ENCODE results near the gene C19orf47.

The C19orf47 gene

DNA sequence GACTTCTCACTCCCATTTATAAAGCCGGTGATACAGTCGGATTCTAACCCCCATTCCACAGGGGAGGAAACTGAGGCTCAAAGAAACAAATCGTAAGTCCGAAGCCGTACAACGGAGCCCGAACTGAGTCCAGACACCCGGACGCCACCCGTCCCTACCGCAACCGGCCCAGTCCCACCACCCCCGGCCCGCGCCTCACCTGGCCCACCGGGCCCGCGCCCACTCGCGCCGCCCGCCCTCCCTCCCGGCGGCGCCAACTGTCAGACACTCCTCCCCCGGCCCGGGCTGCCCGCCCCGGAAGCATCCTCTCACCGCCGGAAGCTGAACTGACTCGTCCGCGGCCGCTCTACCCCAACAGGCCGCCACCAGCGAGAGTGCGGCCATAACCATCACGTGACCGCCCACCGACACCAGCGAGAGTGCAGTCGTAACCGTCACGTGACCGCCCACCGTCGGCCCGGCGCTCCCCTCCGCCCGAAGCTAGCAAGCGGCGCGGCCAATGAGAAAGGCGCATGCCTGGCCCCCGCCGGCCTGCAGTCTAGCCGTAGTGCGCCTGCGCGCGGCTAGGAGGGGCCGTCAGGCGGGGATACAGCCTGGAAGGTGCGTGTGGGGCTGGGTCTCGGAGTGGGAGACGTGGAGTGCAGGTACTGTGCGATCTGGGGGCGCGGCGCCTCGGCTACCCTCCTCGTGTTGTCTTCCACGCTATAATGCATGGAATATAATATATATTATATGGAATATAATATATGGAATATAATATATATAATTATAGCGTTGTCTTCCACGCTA lies at the start of gene C19orf47, which contains the start of gene PLD3:
Gene C19orf47 (minus strand): TSS at position 273 of the 789 bp plus-strand sequence. CDS start 6,540 bp downstream, outside the sequence.
Gene PLD3 (plus strand): TSS at position 571 of the 789 bp plus-strand sequence. CDS start 17,789 bp downstream, outside the sequence.
- Histone ChIP-seq H3K27ac (ENCODE audit: low read length) (no peak within 1 kb of the TSS), H3K36me3 (ENCODE audit: control insufficient read depth, insufficient read depth, low read length) (no peaks in the 10 kb centered on the region), H3K4me1 (ENCODE audit: control insufficient read depth, insufficient read depth, low read length) (no peaks in the 10 kb centered on the region), H3K4me3 (ENCODE audit: low read length) (peak within 1 kb of the TSS; percentile 73; the same call in 1 of the 2 replicates), H3K27me3 (ENCODE audit: control insufficient read depth, insufficient read depth, low read length) (no peaks in the 10 kb centered on the region), H3K9me3 (ENCODE audit: control insufficient read depth, insufficient read depth, low read length) (no peaks in the 10 kb centered on the region)
- WGBS (ENCODE audit: insufficient coverage, insufficient read length) = no CpG with 5 or more reads among the region's 77 CpGs
- peak; percentile 98 for DNase-seq (ENCODE audit: low read depth, low spot score)

DNA sequence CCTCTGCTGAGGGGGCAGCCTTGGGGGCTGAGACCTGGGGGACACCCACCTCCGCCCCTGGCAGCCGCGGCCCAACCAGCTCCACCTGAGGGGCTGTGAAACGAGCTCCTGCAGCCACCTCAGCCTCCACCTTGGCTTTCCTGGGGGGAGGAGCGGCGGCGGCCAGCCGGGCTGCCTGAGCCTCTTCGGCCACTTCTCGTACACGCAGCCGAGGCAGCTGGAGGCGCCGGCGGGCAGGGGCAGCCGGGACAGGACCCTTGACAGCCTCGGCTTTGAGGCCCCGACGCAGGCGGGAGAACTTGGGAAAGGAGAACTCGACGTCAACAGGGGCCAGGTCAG lies 49.3 kb upstream of the C19orf47 start:
- Histone ChIP-seq H3K9me3 (ENCODE audit: control insufficient read depth, insufficient read depth, low read length) (no peaks in the 10 kb centered on the region), H3K4me1 (ENCODE audit: control insufficient read depth, insufficient read depth, low read length) (peaks cover 5% of the 10 kb centered on the region), H3K36me3 (ENCODE audit: control insufficient read depth, insufficient read depth, low read length) (no peaks in the 10 kb centered on the region; the same call in 1 of the 2 replicates), H3K27me3 (ENCODE audit: control insufficient read depth, insufficient read depth, low read length) (no peaks in the 10 kb centered on the region), H3K4me3 (ENCODE audit: low read length) (no peak overlapping the region), H3K27ac (ENCODE audit: low read length) (no peak overlapping the region)
- no peak for DNase-seq (ENCODE audit: low read depth, low spot score)
- WGBS (ENCODE audit: insufficient coverage, insufficient read length) = no CpG with 5 or more reads among the region's 22 CpGs

- Histone ChIP-seq H3K36me3 (ENCODE audit: control insufficient read depth, insufficient read depth, low read length) (no peaks in the 10 kb centered on the region; the same call in 1 of the 2 replicates), H3K27me3 (ENCODE audit: control insufficient read depth, insufficient read depth, low read length) (no peaks in the 10 kb centered on the region), H3K4me3 (ENCODE audit: low read length) (no peak overlapping the region), H3K9me3 (ENCODE audit: control insufficient read depth, insufficient read depth, low read length) (no peaks in the 10 kb centered on the region), H3K27ac (ENCODE audit: low read length) (no peak overlapping the region), H3K4me1 (ENCODE audit: control insufficient read depth, insufficient read depth, low read length) (peaks cover 5% of the 10 kb centered on the region)
- WGBS (ENCODE audit: insufficient coverage, insufficient read length) = no CpG with 5 or more reads among the region's 20 CpGs
- no peak for DNase-seq (ENCODE audit: low read depth, low spot score)
These were observed 48.8 kb upstream of the C19orf47 start for GRCh38 chr19:40396886-40397567.

DNA sequence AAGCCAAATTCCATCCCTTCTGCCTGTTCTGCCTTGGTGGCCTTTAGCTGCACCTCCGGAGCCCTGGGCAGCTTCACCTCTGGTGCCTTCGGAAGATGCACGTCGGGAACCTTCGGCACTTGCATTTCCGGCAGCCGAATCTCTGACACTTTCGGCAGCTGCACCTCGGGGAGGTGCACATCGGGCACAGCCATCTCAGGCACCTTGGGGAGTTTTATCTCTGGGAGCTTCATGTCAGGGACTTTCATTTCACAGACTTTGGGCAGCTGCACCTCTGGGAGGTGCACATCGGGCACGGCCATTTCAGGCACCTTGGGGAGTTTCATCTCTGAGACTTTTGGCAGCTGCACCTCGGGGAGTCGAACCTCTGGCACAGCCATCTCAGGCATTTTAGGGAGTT lies 47.8 kb upstream of the C19orf47 start:
- no peaks in the 10 kb centered on the region for H3K9me3 ChIP-seq (ENCODE audit: control insufficient read depth, insufficient read depth, low read length)
- DNase-seq (ENCODE audit: low read depth, low spot score) = no peak
- H3K36me3 ChIP-seq (ENCODE audit: control insufficient read depth, insufficient read depth, low read length) = no peaks in the 10 kb centered on the region; the same call in 1 of the 2 replicates
- H3K27ac ChIP-seq (ENCODE audit: low read length) = no peak overlapping the region
- H3K27me3 ChIP-seq (ENCODE audit: control insufficient read depth, insufficient read depth, low read length) = no peaks in the 10 kb centered on the region
- WGBS (ENCODE audit: insufficient coverage, insufficient read length) = no CpG with 5 or more reads among the region's 14 CpGs
- H3K4me3 ChIP-seq (ENCODE audit: low read length) = no peak overlapping the region
- H3K4me1 ChIP-seq (ENCODE audit: control insufficient read depth, insufficient read depth, low read length) = peaks cover 5% of the 10 kb centered on the region

DNA sequence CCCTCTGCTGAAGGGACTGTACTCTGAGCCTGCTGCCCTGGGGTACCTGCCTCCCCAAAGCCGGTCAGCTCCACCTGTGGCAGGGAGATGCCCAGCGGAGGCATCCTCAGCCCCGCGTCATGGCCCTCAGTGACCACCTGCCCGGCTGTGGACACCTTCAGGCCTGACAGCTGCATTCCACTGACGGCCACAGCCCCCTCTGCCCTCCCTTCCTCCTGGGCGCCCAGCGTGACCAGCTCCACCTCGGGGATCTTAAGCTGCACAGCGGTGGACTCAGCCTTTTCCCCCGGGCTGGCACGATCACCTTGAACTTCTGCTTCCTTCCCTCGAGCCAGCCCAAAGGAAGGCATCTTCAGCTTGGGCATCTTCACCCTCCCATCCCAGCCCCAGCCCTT lies 46.6 kb upstream of the C19orf47 start:
- DNase-seq (ENCODE audit: low read depth, low spot score) = no peak
- H3K36me3 ChIP-seq (ENCODE audit: control insufficient read depth, insufficient read depth, low read length) = no peaks in the 10 kb centered on the region; the same call in 1 of the 2 replicates
- H3K27me3 ChIP-seq (ENCODE audit: control insufficient read depth, insufficient read depth, low read length) = no peaks in the 10 kb centered on the region
- no peak overlapping the region for H3K27ac ChIP-seq (ENCODE audit: low read length)
- peaks cover 5% of the 10 kb centered on the region for H3K4me1 ChIP-seq (ENCODE audit: control insufficient read depth, insufficient read depth, low read length)
- no CpG with 5 or more reads among the region's 13 CpGs for WGBS (ENCODE audit: insufficient coverage, insufficient read length)
- H3K4me3 ChIP-seq (ENCODE audit: low read length) = no peak overlapping the region
- H3K9me3 ChIP-seq (ENCODE audit: control insufficient read depth, insufficient read depth, low read length) = no peaks in the 10 kb centered on the region

- DNase-seq (ENCODE audit: low read depth, low spot score) = no peak
- no CpG with 5 or more reads among the region's 41 CpGs for WGBS (ENCODE audit: insufficient coverage, insufficient read length)
- H3K27ac ChIP-seq (ENCODE audit: low read length) = no peak overlapping the region
These were observed 46.0 kb upstream of the C19orf47 start for GRCh38 chr19:40393894-40394815.

DNA sequence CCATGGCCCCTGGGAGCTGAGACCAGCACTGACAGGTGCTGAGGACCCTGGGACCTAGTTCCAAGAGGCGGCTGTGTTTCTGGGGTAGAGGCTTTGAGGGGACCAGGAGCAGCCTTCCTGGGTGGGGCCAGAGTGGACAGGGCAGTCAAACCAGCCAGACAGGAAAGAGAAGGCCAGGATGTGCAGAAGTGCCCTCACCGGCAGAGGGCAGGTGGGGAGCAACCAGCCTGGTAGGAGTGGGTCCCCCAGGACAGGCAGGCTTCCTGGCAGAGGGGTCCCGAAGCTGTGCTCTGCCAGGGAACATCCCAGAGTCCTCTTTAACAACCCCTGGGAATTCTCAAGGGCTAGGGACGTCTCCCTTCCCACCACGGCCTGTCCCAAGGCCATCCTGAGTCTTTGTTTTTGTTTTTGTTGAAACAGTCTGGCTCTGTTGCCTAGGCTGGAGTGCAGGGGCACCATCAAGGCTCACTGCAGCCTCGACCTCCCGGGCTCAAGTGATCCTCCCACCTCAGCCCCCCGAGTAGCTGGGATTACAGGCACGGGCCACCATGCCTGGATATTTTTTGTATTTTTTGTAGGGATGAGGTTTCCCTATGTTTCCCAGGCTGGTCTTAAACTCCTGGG lies 44.8 kb upstream of the C19orf47 start:
- H3K27ac ChIP-seq (ENCODE audit: low read length) = no peak overlapping the region
- no peaks in the 10 kb centered on the region for H3K9me3 ChIP-seq (ENCODE audit: control insufficient read depth, insufficient read depth, low read length)
- H3K4me1 ChIP-seq (ENCODE audit: control insufficient read depth, insufficient read depth, low read length) = no peaks in the 10 kb centered on the region
- no CpG with 5 or more reads among the region's 9 CpGs for WGBS (ENCODE audit: insufficient coverage, insufficient read length)
- H3K27me3 ChIP-seq (ENCODE audit: control insufficient read depth, insufficient read depth, low read length) = no peaks in the 10 kb centered on the region
- DNase-seq (ENCODE audit: low read depth, low spot score) = no peak
- no peak overlapping the region for H3K4me3 ChIP-seq (ENCODE audit: low read length)
- H3K36me3 ChIP-seq (ENCODE audit: control insufficient read depth, insufficient read depth, low read length) = no peaks in the 10 kb centered on the region; the same call in 1 of the 2 replicates

More at GRCh38 chr19:40393894-40394815, 46.0 kb upstream of the C19orf47 start:
- H3K36me3 ChIP-seq (ENCODE audit: control insufficient read depth, insufficient read depth, low read length) = no peaks in the 10 kb centered on the region; the same call in 1 of the 2 replicates
- H3K4me1 ChIP-seq (ENCODE audit: control insufficient read depth, insufficient read depth, low read length) = peaks cover 3% of the 10 kb centered on the region
- H3K4me3 ChIP-seq (ENCODE audit: low read length) = no peak overlapping the region
- H3K27me3 ChIP-seq (ENCODE audit: control insufficient read depth, insufficient read depth, low read length) = no peaks in the 10 kb centered on the region
- H3K9me3 ChIP-seq (ENCODE audit: control insufficient read depth, insufficient read depth, low read length) = no peaks in the 10 kb centered on the region

DNA sequence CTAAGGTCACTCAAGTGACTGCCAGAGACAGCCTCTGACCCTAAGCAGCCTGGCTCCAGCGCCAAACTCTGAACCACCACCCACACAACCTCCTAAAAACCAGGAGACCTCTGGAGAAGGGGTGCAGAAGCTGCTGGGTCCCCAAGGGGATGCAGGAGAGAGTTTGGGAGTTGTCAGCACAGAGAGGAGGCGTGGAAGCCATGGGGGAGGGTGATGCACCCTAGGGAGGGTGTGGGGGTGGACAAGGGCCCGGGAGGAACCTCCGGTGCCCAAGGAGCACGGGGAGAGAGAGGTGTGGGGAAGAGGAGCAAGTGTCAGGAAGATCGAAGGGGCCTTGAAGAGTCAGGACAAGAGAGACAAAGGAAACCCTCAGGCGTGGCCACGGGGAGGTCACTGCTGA lies 43.9 kb upstream of the C19orf47 start:
- no peaks in the 10 kb centered on the region for H3K9me3 ChIP-seq (ENCODE audit: control insufficient read depth, insufficient read depth, low read length)
- no peaks in the 10 kb centered on the region for H3K27me3 ChIP-seq (ENCODE audit: control insufficient read depth, insufficient read depth, low read length)
- no peak overlapping the region for H3K4me3 ChIP-seq (ENCODE audit: low read length)
- no peaks in the 10 kb centered on the region; the same call in 1 of the 2 replicates for H3K36me3 ChIP-seq (ENCODE audit: control insufficient read depth, insufficient read depth, low read length)
- no CpG with 5 or more reads among the region's 8 CpGs for WGBS (ENCODE audit: insufficient coverage, insufficient read length)
- DNase-seq (ENCODE audit: low read depth, low spot score) = no peak
- no peaks in the 10 kb centered on the region for H3K4me1 ChIP-seq (ENCODE audit: control insufficient read depth, insufficient read depth, low read length)
- no peak overlapping the region for H3K27ac ChIP-seq (ENCODE audit: low read length)

GRCh38 chr19:40390084-40390742 lies 42.0 kb upstream of the C19orf47 start, which contains the start of gene HIPK4:
TSS of gene HIPK4 (minus strand) at chr19:40390181. CDS start at chr19:40389902, 279 bp downstream.
- no CpG with 5 or more reads among the region's 10 CpGs for WGBS (ENCODE audit: insufficient coverage, insufficient read length)
- DNase-seq (ENCODE audit: low read depth, low spot score) = no peak
- Histone ChIP-seq H3K27me3 (ENCODE audit: control insufficient read depth, insufficient read depth, low read length) (no peaks in the 10 kb centered on the region), H3K27ac (ENCODE audit: low read length) (no peak within 1 kb of the TSS), H3K4me1 (ENCODE audit: control insufficient read depth, insufficient read depth, low read length) (no peaks in the 10 kb centered on the region), H3K36me3 (ENCODE audit: control insufficient read depth, insufficient read depth, low read length) (no peaks in the 10 kb centered on the region), H3K9me3 (ENCODE audit: control insufficient read depth, insufficient read depth, low read length) (no peaks in the 10 kb centered on the region), H3K4me3 (ENCODE audit: low read length) (no peak within 1 kb of the TSS)
